Measurements from ENCODE around the gene CRLF2. TPM values are rescaled to one million over a fixed set of nuclear protein-coding genes. Genes with fewer than 3 reads are reported as not detected.
"Not testable (repeated sequence)": the region's sequence is repeated elsewhere in the genome, so short reads cannot be mapped to it uniquely, and the experiment has no call there.

The CRLF2 gene
- total RNA-seq, 2 donors from 2014 or later, result not detected

GRCh38 chrX:1205681-1206611, 6.5 kb downstream of the CRLF2 start:
- Mint-ChIP-seq H3K9me3 (peaks cover 4% of the 10 kb centered on the region), H3K4me3 (peak overlapping the region; percentile 61), H3K4me1 (peaks cover 6% of the 10 kb centered on the region), H3K36me3 (ENCODE audit: low read depth) (no peaks in the 10 kb centered on the region), H3K27me3 (ENCODE audit: insufficient read depth) (no peaks in the 10 kb centered on the region), H3K27ac (peak overlapping the region; percentile 71)
- DNase-seq, result peak; percentile 79
- H3K4me3 ChIP-seq (ENCODE audit: low read length), result peak overlapping the region; percentile 89
- 3 to 5% methylated on average over 23 to 33 of the region's 33 CpGs for WGBS, 2 experiments (ENCODE audit: insufficient coverage in 1 of 2, insufficient read length in 1 of 2)
- H3K27me3 ChIP-seq (ENCODE audit: control insufficient read depth, insufficient read depth, low read length, poor library complexity, severe bottlenecking), result no peaks in the 10 kb centered on the region
- H3K4me1 ChIP-seq (ENCODE audit: control insufficient read depth, insufficient read depth, low read length), result peaks cover 3% of the 10 kb centered on the region
- H3K9me3 ChIP-seq (ENCODE audit: control insufficient read depth, low read length), result peaks cover 11% of the 10 kb centered on the region
- no peak overlapping the region for H3K9ac ChIP-seq (ENCODE audit: extremely low read depth, low read length, poor library complexity, severe bottlenecking)
- TF ChIP-seq, protein P1, sequence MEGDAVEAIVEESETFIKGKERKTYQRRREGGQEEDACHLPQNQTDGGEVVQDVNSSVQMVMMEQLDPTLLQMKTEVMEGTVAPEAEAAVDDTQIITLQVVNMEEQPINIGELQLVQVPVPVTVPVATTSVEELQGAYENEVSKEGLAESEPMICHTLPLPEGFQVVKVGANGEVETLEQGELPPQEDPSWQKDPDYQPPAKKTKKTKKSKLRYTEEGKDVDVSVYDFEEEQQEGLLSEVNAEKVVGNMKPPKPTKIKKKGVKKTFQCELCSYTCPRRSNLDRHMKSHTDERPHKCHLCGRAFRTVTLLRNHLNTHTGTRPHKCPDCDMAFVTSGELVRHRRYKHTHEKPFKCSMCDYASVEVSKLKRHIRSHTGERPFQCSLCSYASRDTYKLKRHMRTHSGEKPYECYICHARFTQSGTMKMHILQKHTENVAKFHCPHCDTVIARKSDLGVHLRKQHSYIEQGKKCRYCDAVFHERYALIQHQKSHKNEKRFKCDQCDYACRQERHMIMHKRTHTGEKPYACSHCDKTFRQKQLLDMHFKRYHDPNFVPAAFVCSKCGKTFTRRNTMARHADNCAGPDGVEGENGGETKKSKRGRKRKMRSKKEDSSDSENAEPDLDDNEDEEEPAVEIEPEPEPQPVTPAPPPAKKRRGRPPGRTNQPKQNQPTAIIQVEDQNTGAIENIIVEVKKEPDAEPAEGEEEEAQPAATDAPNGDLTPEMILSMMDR (conservative IDR thresholded peaks at IDR 0.05), result no peak
- H3K36me3 ChIP-seq (ENCODE audit: control insufficient read depth, insufficient read depth, low read length), result no peaks in the 10 kb centered on the region
- no peak overlapping the region for H3K27ac ChIP-seq (ENCODE audit: low read depth, low read length)

- Histone ChIP-seq H3K27ac (ENCODE audit: low read depth, low read length) (no peak overlapping the region), H3K9me3 (ENCODE audit: control insufficient read depth, low read length) (peaks cover 16% of the 10 kb centered on the region), H3K9ac (ENCODE audit: extremely low read depth, low read length, poor library complexity, severe bottlenecking) (no peak overlapping the region), H3K4me3 (ENCODE audit: low read length) (no peak overlapping the region), H3K4me1 (ENCODE audit: control insufficient read depth, insufficient read depth, low read length) (peaks cover 3% of the 10 kb centered on the region), H3K36me3 (ENCODE audit: control insufficient read depth, insufficient read depth, low read length) (no peaks in the 10 kb centered on the region), H3K27me3 (ENCODE audit: control insufficient read depth, insufficient read depth, low read length, poor library complexity, severe bottlenecking) (no peaks in the 10 kb centered on the region)
- DNase-seq, result peak; percentile 31
- no peak overlapping the region for H3K4me3 Mint-ChIP-seq
- no peaks in the 10 kb centered on the region for H3K4me1 Mint-ChIP-seq
- 94% methylated on average over 18 to 21 of the region's 21 CpGs for WGBS, 2 experiments (ENCODE audit: insufficient coverage in 1 of 2, insufficient read length in 1 of 2)
- no peak overlapping the region for H3K27ac Mint-ChIP-seq
- H3K36me3 Mint-ChIP-seq (ENCODE audit: low read depth), result no peaks in the 10 kb centered on the region
- H3K9me3 Mint-ChIP-seq, result peaks cover 8% of the 10 kb centered on the region
- TF ChIP-seq, protein P1 (conservative IDR thresholded peaks at IDR 0.05), result no peak
- H3K27me3 Mint-ChIP-seq (ENCODE audit: insufficient read depth), result no peaks in the 10 kb centered on the region
These were observed 10.2 kb downstream of the CRLF2 start for GRCh38 chrX:1202251-1202650.

DNA sequence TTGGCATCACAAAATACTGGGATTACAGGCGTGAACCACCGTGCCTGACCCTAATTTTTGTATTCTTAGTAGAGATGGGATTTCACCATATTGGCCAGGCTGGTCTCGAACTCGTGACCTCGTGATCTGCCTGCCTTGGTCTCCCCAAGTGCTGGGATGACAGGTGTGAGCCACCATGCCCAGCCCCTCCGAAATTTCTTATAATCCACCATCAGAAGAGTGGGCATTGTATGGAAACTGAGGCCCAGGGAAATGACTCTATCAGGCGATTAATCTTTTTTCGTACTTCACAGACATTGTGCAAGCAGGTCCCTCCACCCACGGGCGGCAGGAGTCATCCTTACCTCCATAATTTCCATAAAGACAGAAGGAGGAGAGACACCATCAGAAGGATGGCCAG, 16.0 kb downstream of the CRLF2 start:
- Mint-ChIP-seq H3K9me3 (peaks cover 13% of the 10 kb centered on the region), H3K4me1 (no peaks in the 10 kb centered on the region), H3K27me3 (ENCODE audit: insufficient read depth) (no peaks in the 10 kb centered on the region), H3K4me3 (no peak overlapping the region), H3K36me3 (ENCODE audit: low read depth) (no peaks in the 10 kb centered on the region), H3K27ac (no peak overlapping the region)
- Histone ChIP-seq H3K9me3 (ENCODE audit: control insufficient read depth, low read length) (peaks cover 8% of the 10 kb centered on the region), H3K27ac (ENCODE audit: low read depth, low read length) (no peak overlapping the region), H3K4me1 (ENCODE audit: control insufficient read depth, insufficient read depth, low read length) (no peaks in the 10 kb centered on the region), H3K9ac (ENCODE audit: extremely low read depth, low read length, poor library complexity, severe bottlenecking) (no peak overlapping the region), H3K4me3 (ENCODE audit: low read length) (no peak overlapping the region), H3K27me3 (ENCODE audit: control insufficient read depth, insufficient read depth, low read length, poor library complexity, severe bottlenecking) (no peaks in the 10 kb centered on the region), H3K36me3 (ENCODE audit: control insufficient read depth, insufficient read depth, low read length) (no peaks in the 10 kb centered on the region)
- peak; percentile 16 for DNase-seq
- 93 to 96% methylated on average over 6 to 10 of the region's 10 CpGs for WGBS, 2 experiments (ENCODE audit: insufficient coverage in 1 of 2, insufficient read length in 1 of 2)
- TF ChIP-seq, protein P1 (conservative IDR thresholded peaks at IDR 0.05), result no peak

DNA sequence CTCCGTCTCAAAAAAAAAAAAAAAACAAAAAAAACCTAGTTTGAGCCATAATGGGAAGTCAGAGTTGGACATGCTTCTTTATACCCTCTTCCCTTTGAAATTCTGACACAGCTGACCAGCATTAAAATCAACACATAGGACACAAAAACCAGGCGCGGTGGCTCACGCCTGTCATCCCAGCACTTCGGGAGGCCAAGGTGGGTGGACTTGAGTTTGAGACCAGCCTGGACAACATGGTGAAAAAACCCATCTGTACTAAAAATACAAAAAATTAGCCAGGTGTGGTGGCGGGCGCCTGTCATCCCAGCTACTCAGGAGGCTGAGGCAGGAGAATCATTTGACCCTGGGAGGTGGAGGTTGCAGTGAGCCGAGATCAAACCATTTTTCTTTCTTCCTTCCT, 20.3 kb downstream of the CRLF2 start:
- H3K27me3 Mint-ChIP-seq (ENCODE audit: insufficient read depth); H3K4me1 ChIP-seq (ENCODE audit: control insufficient read depth, insufficient read depth, low read length); DNase-seq; H3K27me3 ChIP-seq (ENCODE audit: control insufficient read depth, insufficient read depth, low read length, poor library complexity, severe bottlenecking); H3K27ac Mint-ChIP-seq; H3K36me3 Mint-ChIP-seq (ENCODE audit: low read depth); H3K9me3 ChIP-seq (ENCODE audit: control insufficient read depth, low read length); H3K36me3 ChIP-seq (ENCODE audit: control insufficient read depth, insufficient read depth, low read length); H3K4me3 Mint-ChIP-seq; H3K27ac ChIP-seq (ENCODE audit: low read depth, low read length); H3K4me1 Mint-ChIP-seq; H3K9ac ChIP-seq (ENCODE audit: extremely low read depth, low read length, poor library complexity, severe bottlenecking); H3K9me3 Mint-ChIP-seq; H3K4me3 ChIP-seq (ENCODE audit: low read length): not testable (repeated sequence)
- WGBS, 2 experiments (ENCODE audit: insufficient coverage in 1 of 2, insufficient read length in 1 of 2), result 79 to 85% methylated on average over 3 to 8 of the region's 8 CpGs

Data from endodermal cell (in vitro differentiated cells).